Gastroesophageal sphincter (tissue), 3 donors: Measurements from ENCODE around the gene FBXL17.

Source experiments
- POLR2A ChIP-seq, 2 donors: fragments of 450-650 bp; IDR thresholded peaks; one replicate each; pipeline ENCODE4 v1.6.1; 2017; ENCODE audit warnings: antibody characterized with exemption in 2 of 2, mild to moderate bottlenecking in 2 of 2, moderate library complexity in 1 of 2
- TF ChIP-seq, protein P1 (sequence below), 4 experiments: fragments of 200-600 bp in 2 of 4; fragments of 450-650 bp in 2 of 4; sonication (generic) in 1 of 4; IDR thresholded peaks; one replicate each; pipeline ENCODE4 v1.5.1; 2017 to 2019; ENCODE audit warnings: antibody characterized with exemption in 4 of 4, mild to moderate bottlenecking in 2 of 4, moderate library complexity in 2 of 4

DNA sequence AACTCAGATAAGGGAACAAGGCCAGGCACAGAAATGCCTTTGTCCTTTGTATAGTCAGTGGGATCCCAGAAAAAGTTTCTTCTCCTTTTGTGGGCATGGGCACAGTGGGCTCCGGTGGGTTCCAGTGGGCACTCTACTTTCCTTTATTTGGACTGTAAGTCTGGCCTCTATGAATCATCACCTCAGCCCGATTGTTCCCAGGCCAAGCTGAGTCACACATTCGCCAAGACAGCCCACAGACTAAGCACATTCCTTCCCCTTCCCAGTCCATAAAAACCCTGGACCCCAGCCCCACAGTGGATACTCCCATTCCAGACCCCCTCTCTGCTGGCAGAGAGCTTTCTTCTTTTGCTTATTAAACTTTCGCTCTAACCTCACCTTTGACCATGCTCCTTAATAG lies 165.0 kb downstream of the FBXL17 start:
- TF ChIP-seq, protein P1, sequence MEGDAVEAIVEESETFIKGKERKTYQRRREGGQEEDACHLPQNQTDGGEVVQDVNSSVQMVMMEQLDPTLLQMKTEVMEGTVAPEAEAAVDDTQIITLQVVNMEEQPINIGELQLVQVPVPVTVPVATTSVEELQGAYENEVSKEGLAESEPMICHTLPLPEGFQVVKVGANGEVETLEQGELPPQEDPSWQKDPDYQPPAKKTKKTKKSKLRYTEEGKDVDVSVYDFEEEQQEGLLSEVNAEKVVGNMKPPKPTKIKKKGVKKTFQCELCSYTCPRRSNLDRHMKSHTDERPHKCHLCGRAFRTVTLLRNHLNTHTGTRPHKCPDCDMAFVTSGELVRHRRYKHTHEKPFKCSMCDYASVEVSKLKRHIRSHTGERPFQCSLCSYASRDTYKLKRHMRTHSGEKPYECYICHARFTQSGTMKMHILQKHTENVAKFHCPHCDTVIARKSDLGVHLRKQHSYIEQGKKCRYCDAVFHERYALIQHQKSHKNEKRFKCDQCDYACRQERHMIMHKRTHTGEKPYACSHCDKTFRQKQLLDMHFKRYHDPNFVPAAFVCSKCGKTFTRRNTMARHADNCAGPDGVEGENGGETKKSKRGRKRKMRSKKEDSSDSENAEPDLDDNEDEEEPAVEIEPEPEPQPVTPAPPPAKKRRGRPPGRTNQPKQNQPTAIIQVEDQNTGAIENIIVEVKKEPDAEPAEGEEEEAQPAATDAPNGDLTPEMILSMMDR (IDR thresholded peaks at IDR 0.05), result no peak
- no peak for TF ChIP-seq POLR2A (IDR thresholded peaks at IDR 0.05)
